Measurements from ENCODE around the gene XYLT2.

XYLT2 gene

GRCh38 chr17:50386510-50386909 is 40.6 kb downstream of the XYLT2 start:
- Histone ChIP-seq H3K27ac (replicated peaks) (no peak overlapping the region), H3K4me3 (replicated peaks; ENCODE audit: insufficient read depth, low read length) (no peak overlapping the region), H3K27me3 (ENCODE audit: insufficient read depth, poor library complexity, severe bottlenecking) (no peaks in the 10 kb centered on the region)
- no peak for DNase-seq (ENCODE audit: low read depth in 1 of 2, low spot score in 1 of 2)
- TF ChIP-seq GABPA (IDR thresholded peaks at IDR 0.05; ENCODE audit: low read depth): no peak
- no peak for TF ChIP-seq CTCF (IDR thresholded peaks at IDR 0.05; ENCODE audit: insufficient read depth, low read length)

GRCh38 chr17:50388728-50389127 is 42.8 kb downstream of the XYLT2 start:
- H3K27ac ChIP-seq (replicated peaks): no peak overlapping the region
- TF ChIP-seq GABPA (IDR thresholded peaks at IDR 0.05; ENCODE audit: low read depth) (no peak), POLR2AphosphoS5 (IDR thresholded peaks at IDR 0.05; ENCODE audit: low read depth) (no peak), CTCF (IDR thresholded peaks at IDR 0.05; ENCODE audit: insufficient read depth, low read length) (no peak), SPI1 (IDR thresholded peaks at IDR 0.05; ENCODE audit: borderline replicate concordance, low read depth) (no peak)
- TF ChIP-seq, protein P1, sequence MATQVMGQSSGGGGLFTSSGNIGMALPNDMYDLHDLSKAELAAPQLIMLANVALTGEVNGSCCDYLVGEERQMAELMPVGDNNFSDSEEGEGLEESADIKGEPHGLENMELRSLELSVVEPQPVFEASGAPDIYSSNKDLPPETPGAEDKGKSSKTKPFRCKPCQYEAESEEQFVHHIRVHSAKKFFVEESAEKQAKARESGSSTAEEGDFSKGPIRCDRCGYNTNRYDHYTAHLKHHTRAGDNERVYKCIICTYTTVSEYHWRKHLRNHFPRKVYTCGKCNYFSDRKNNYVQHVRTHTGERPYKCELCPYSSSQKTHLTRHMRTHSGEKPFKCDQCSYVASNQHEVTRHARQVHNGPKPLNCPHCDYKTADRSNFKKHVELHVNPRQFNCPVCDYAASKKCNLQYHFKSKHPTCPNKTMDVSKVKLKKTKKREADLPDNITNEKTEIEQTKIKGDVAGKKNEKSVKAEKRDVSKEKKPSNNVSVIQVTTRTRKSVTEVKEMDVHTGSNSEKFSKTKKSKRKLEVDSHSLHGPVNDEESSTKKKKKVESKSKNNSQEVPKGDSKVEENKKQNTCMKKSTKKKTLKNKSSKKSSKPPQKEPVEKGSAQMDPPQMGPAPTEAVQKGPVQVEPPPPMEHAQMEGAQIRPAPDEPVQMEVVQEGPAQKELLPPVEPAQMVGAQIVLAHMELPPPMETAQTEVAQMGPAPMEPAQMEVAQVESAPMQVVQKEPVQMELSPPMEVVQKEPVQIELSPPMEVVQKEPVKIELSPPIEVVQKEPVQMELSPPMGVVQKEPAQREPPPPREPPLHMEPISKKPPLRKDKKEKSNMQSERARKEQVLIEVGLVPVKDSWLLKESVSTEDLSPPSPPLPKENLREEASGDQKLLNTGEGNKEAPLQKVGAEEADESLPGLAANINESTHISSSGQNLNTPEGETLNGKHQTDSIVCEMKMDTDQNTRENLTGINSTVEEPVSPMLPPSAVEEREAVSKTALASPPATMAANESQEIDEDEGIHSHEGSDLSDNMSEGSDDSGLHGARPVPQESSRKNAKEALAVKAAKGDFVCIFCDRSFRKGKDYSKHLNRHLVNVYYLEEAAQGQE (IDR thresholded peaks at IDR 0.05; ENCODE audit: insufficient replicate concordance, low read depth): no peak
- no peak overlapping the region for H3K4me3 ChIP-seq (replicated peaks; ENCODE audit: insufficient read depth, low read length)
- no peak for DNase-seq (ENCODE audit: low read depth in 1 of 2, low spot score in 1 of 2)
- no peaks in the 10 kb centered on the region for H3K27me3 ChIP-seq (ENCODE audit: insufficient read depth, poor library complexity, severe bottlenecking)

DNA sequence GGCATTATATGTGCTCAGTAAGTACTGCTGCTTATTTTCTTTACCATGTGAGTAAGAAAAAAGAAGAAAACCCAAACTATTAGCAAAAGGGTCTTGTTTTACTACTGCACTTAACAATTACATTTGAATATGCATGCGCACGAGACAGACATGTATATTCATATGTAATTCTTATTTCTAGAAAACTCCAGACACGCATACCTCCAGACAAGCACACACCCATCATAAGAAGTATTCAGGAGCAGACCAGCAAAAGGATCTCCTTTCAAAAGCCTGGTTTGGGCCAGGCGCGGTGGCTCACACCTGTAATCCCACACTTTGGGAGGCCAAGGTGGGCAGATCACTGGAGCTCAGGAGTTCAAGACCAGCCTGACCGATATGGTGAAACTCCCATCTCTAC is 43.6 kb downstream of the XYLT2 start:
- H3K4me3 ChIP-seq (replicated peaks; ENCODE audit: insufficient read depth, low read length): no peak overlapping the region
- DNase-seq (ENCODE audit: low read depth in 1 of 2, low spot score in 1 of 2): no peak
- no peak overlapping the region for H3K27ac ChIP-seq (replicated peaks)
- TF ChIP-seq CTCF (IDR thresholded peaks at IDR 0.05; ENCODE audit: insufficient read depth, low read length) (no peak), GABPA (IDR thresholded peaks at IDR 0.05; ENCODE audit: low read depth) (no peak), SPI1 (IDR thresholded peaks at IDR 0.05; ENCODE audit: borderline replicate concordance, low read depth) (no peak), POLR2AphosphoS5 (IDR thresholded peaks at IDR 0.05; ENCODE audit: low read depth) (no peak)
- TF ChIP-seq, protein P1 (IDR thresholded peaks at IDR 0.05; ENCODE audit: insufficient replicate concordance, low read depth): no peak
- no peaks in the 10 kb centered on the region for H3K27me3 ChIP-seq (ENCODE audit: insufficient read depth, poor library complexity, severe bottlenecking)

GRCh38 chr17:50392621-50393020 is 46.7 kb downstream of the XYLT2 start:
- Histone ChIP-seq H3K4me3 (replicated peaks; ENCODE audit: insufficient read depth, low read length) (no peak overlapping the region), H3K27ac (replicated peaks) (no peak overlapping the region), H3K27me3 (ENCODE audit: insufficient read depth, poor library complexity, severe bottlenecking) (no peaks in the 10 kb centered on the region)
- no peak for DNase-seq (ENCODE audit: low read depth in 1 of 2, low spot score in 1 of 2)
- TF ChIP-seq CTCF (IDR thresholded peaks at IDR 0.05; ENCODE audit: insufficient read depth, low read length): no peak
- TF ChIP-seq, protein P1 (IDR thresholded peaks at IDR 0.05; ENCODE audit: insufficient replicate concordance, low read depth): no peak
- no peak for TF ChIP-seq SPI1 (IDR thresholded peaks at IDR 0.05; ENCODE audit: borderline replicate concordance, low read depth)
- no peak for TF ChIP-seq GABPA (IDR thresholded peaks at IDR 0.05; ENCODE audit: low read depth)

All from HL-60 (cell line).